Pancreas (tissue), 10 donors: Measurements from ENCODE around the gene PRDM5. TPM values are rescaled to one million over a fixed set of nuclear protein-coding genes. Genes with fewer than 3 reads are reported as not detected.
A peak's percentile ranks its signal among the peaks of the same experiment; 100 is the strongest.

Experiments used
- ATAC-seq, 4 donors: fragments of 200-7000 bp; cut with Tn5 transposase; one replicate each; pipeline versions ENCODE4 v1.8.0 to v1.9.1; 2020; ENCODE audit warnings: mild to moderate bottlenecking in 4 of 4, moderate library complexity in 4 of 4
- DNase-seq, 6 donors: peaks; one replicate each; pipeline ENCODE4 v3.0.0-alpha.2; 2020
- FAIRE-seq: peaks from 2 replicates; lab custom pipeline; 2012; peaks lifted over from hg19 to GRCh38; lab: Jason Lieb, UNC
- H3K27ac ChIP-seq, 4 donors: fragments of 200-600 bp; sonication (generic); 1 replicate in 3 of 4; 2 replicates in 1 of 4; pipeline versions ENCODE4 v1.5.0 to v1.8.0; 2020
- H3K27me3 ChIP-seq, 4 donors: fragments of 200-600 bp; one replicate each; pipeline ENCODE4 v1.8.0; 2021
- H3K36me3 ChIP-seq, 3 donors: fragments of 200-600 bp; sonication (generic) in 1 of 3; one replicate each; pipeline versions ENCODE4 v1.5.0 to v1.8.0; 2020 to 2021
- H3K4me1 ChIP-seq, 3 donors: fragments of 200-600 bp; one replicate each; pipeline ENCODE4 v1.8.0; 2021
- H3K4me3 ChIP-seq, 4 donors: fragments of 200-600 bp; sonication (generic) in 2 of 4; one replicate each; pipeline versions ENCODE4 v1.5.0 to v1.8.0; 2020 to 2021
- H3K9me3 ChIP-seq, 4 donors: fragments of 200-600 bp; one replicate each; pipeline ENCODE4 v1.8.0; 2021
- WGBS, 2 donors: extraction: QIAGEN DNeasy Blood & Tissue Kit; methylation state at CpG; one replicate each; pipeline ENCODE4 v1.1.7; 2013; 5-methylcytosine and 5-hydroxymethylcytosine counted together
- intact Hi-C, 3 donors: fragments of 100-400 bp; cut with DNase I; formaldehyde crosslinking; loops; one replicate each; pipeline versions ENCODE4 v1.11.1 to v1.14.2; 2022
- polyA plus RNA-seq, 2 donors: library from polyadenylated mRNA; stranded (reverse); fragments of 200-250 nt; gene quantifications; one replicate each; pipeline ENCODE4 v1.2.3, GENCODE V29; 2013
- total RNA-seq, 6 donors: library from RNA; stranded (reverse); fragmentation: NEBNext Ultra II Directional in 4 of 6; extraction: Animal tissue kit (Norgen Biotek cat#: 25700) in 4 of 6; gene quantifications; one replicate each; pipeline versions ENCODE4 v1.2.1 to v1.2.4, GENCODE V29; 2021 to 2023
- TF ChIP-seq, protein P1 (sequence below), 4 donors: fragments of 200-600 bp; sonication (generic) in 3 of 4; IDR thresholded peaks; one replicate each; pipeline versions ENCODE4 v1.5.0 to v1.8.0; 2021; ENCODE audit warnings: antibody characterized with exemption in 4 of 4
- donor health status: healthy with polysubstance abuse.
- donor health status: DM: no; HTN: no; CAD: no; lungs with moderate emphysema.
- donor health status: DM: no; HTN: no; CAD: no.
- donor health status: control.
- donor health status: control.
- donor health status: Bipolar disorder and iron deficiency.
- donor health status: DM: yes; HTN: yes; CAD: no.
- donor health status: DM: no; HTN: no; CAD: no.
- donor health status: DM: no; HTN: no; CAD: no.
- donor health status: DM: yes; HTN: yes; CAD: no.

Gene PRDM5
- total and polyA plus RNA-seq, 8 donors, result 2.7 to 13.2 (median 9.5) TPM

DNA sequence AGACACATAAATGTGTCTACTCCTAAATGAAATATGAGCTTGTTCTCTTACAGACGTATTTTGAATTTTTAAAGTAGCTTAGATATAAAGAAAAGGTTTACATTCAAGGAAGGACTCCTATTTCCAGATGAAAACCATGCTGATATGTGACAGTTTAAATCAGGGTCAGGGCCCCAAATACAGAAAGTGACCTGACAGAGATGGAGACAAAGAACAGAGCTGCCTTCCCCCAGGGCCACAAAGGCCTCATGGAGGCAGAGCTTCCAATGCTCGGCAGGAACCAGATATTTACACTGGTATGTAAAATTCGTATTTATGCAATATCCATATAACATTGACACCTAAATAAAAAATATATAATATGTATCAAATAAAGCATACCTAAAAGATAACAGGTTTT, 124.0 kb downstream of the PRDM5 start:
- intact Hi-C loops, result no loop called here

DNA sequence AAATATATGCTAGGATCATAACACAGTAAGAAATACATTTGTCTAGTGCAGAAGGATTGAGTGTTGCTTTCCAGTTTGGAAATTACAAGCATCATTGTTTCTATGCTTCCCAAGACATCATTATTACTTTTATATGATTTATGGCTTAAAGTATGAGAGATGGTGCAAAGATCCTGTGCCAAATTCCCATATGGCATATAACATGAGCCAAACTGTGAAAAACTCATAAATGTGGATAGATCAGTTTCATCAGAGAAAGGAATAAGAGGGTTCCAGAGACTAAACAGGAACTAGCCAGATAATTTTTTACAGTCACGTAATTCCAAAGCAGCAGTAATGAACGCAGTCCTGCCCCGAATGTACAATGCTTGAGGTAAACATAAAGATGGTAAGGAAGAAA, 126.3 kb downstream of the PRDM5 start:
- no peak overlapping the region for H3K27ac ChIP-seq
- TF ChIP-seq, protein P1, sequence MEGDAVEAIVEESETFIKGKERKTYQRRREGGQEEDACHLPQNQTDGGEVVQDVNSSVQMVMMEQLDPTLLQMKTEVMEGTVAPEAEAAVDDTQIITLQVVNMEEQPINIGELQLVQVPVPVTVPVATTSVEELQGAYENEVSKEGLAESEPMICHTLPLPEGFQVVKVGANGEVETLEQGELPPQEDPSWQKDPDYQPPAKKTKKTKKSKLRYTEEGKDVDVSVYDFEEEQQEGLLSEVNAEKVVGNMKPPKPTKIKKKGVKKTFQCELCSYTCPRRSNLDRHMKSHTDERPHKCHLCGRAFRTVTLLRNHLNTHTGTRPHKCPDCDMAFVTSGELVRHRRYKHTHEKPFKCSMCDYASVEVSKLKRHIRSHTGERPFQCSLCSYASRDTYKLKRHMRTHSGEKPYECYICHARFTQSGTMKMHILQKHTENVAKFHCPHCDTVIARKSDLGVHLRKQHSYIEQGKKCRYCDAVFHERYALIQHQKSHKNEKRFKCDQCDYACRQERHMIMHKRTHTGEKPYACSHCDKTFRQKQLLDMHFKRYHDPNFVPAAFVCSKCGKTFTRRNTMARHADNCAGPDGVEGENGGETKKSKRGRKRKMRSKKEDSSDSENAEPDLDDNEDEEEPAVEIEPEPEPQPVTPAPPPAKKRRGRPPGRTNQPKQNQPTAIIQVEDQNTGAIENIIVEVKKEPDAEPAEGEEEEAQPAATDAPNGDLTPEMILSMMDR (IDR thresholded peaks at IDR 0.05), result no peak
- no peak for DNase-seq
- H3K27me3 ChIP-seq, result no peaks in the 10 kb centered on the region
- intact Hi-C loops, result no loop called here
- no peak for FAIRE-seq
- H3K4me3 ChIP-seq, result no peak overlapping the region
- no peaks in the 10 kb centered on the region for H3K9me3 ChIP-seq
- ATAC-seq, result no peak
- 94 to 97% methylated on average over 3 of the region's 3 CpGs for WGBS, 2 donors
- H3K4me1 ChIP-seq, result no peaks in the 10 kb centered on the region
- H3K36me3 ChIP-seq, result no peaks in the 10 kb centered on the region

More for the DNA sequence above, 124.0 kb downstream of the PRDM5 start:
- WGBS, 2 donors, result 89 to 91% methylated on average over 3 of the region's 3 CpGs
- Histone ChIP-seq H3K4me3 (no peak overlapping the region), H3K27ac (no peak overlapping the region), H3K27me3 (no peaks in the 10 kb centered on the region), H3K36me3 (no peaks in the 10 kb centered on the region), H3K4me1 (no peaks in the 10 kb centered on the region), H3K9me3 (no peaks in the 10 kb centered on the region)
- DNase-seq (no peak), ATAC-seq (no peak), FAIRE-seq (no peak)
- TF ChIP-seq, protein P1 (IDR thresholded peaks at IDR 0.05), result no peak

DNA sequence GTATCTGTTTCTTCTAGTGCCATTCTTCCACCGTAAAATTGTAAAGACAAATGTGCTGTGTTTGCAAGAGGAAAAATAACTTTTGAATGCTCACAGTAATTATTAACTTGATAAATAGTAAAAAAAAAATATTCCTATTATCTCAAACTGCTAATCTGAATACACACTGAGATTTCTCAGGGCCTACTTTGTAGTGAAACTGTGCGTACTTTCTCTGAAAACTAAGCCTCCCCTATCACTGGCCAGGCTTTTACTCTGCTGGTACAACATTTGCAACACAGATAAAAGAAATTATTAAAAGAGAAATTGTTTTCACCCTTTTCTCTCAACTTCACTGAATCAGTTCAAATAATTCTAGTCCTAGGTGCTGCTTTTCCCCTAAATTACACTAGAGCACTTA, 137.3 kb downstream of the PRDM5 start:
- intact Hi-C loops, result no loop called here
- Histone ChIP-seq H3K36me3 (no peaks in the 10 kb centered on the region), H3K4me1 (peaks cover 11 to 19% (median 19%) of the 10 kb centered on the region in 3 donors), H3K27ac (no peak overlapping the region), H3K27me3 (no peaks in the 10 kb centered on the region), H3K9me3 (no peaks in the 10 kb centered on the region), H3K4me3 (no peak overlapping the region)
- ATAC-seq, result peak; percentile 46 to 87 (median 73)
- no peak for DNase-seq
- TF ChIP-seq, protein P1 (IDR thresholded peaks at IDR 0.05), result no peak
- WGBS, 2 donors, result 32 to 48% methylated on average over 2 of the region's 2 CpGs
- FAIRE-seq, result no peak

DNA sequence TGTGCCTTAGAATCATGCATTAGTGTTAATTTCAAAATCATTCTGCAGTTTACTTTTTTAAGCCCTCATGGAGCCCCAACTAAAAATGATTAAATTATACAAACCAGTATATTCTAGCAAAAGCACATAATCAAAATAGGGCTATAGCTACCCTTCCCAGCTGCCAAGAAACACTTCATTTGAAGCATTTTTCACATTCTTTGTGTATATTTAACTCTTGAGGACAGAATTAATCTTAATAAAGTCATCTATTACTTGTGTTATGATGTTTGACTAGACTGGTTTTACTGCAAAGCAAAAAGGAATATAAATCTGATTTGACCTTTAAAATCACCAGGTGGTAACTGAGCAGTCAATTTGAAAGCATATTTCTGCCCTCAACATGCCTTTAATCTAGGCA, 145.1 kb downstream of the PRDM5 start:
- Histone ChIP-seq H3K27me3 (no peaks in the 10 kb centered on the region), H3K4me3 (no peak overlapping the region), H3K36me3 (no peaks in the 10 kb centered on the region), H3K27ac (no peak overlapping the region), H3K4me1 (peaks cover 0 to 5% (median 3%) of the 10 kb centered on the region in 3 donors), H3K9me3 (no peaks in the 10 kb centered on the region)
- intact Hi-C loops, result no loop called here
- no peak for ATAC-seq
- TF ChIP-seq, protein P1 (IDR thresholded peaks at IDR 0.05), result no peak
- peak; percentile 29 for FAIRE-seq
- no peak for DNase-seq

DNA sequence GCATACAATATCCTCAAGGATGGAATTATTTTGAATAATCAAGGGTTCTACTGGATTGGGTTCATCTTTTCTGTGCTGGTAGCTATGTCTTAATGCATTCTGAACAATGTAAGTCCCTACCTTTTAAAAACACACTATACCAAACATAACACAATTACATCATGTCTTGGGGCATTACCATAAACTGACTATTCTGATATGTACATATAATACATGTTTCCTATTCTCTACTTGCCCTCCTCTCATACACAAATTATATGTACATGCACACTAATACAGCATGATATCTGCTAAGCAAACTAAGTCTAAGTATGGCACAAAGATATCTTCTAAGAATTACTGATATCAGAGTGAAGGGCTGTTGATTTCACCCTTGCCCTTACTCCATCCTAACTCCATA, 147.1 kb downstream of the PRDM5 start:
- Histone ChIP-seq H3K9me3 (no peaks in the 10 kb centered on the region), H3K27ac (no peak overlapping the region), H3K36me3 (no peaks in the 10 kb centered on the region), H3K4me3 (no peak overlapping the region), H3K4me1 (no peaks in the 10 kb centered on the region), H3K27me3 (no peaks in the 10 kb centered on the region)
- DNase-seq (no peak), ATAC-seq (no peak), FAIRE-seq (no peak)
- TF ChIP-seq, protein P1 (IDR thresholded peaks at IDR 0.05), result no peak
- intact Hi-C loops, result no loop called here
